22Rv1 (cell line): ENCODE data around the gene SREBF2.

Experiments
- ZFX ChIP-seq: fragments of 450-650 bp; IDR thresholded peaks from 2 replicates; pipeline ENCODE4 v1.6.1; 2017; ENCODE audit warnings: antibody characterized with exemption, borderline replicate concordance
- TF ChIP-seq, protein P1 (sequence below): fragments of 450-650 bp; IDR thresholded peaks from 2 replicates; pipeline ENCODE4 v1.5.1; 2017; ENCODE audit warnings: mild to moderate bottlenecking

GRCh38 chr22:41846268-41846987 is 13.5 kb downstream of the SREBF2 start:
- TF ChIP-seq, protein P1, sequence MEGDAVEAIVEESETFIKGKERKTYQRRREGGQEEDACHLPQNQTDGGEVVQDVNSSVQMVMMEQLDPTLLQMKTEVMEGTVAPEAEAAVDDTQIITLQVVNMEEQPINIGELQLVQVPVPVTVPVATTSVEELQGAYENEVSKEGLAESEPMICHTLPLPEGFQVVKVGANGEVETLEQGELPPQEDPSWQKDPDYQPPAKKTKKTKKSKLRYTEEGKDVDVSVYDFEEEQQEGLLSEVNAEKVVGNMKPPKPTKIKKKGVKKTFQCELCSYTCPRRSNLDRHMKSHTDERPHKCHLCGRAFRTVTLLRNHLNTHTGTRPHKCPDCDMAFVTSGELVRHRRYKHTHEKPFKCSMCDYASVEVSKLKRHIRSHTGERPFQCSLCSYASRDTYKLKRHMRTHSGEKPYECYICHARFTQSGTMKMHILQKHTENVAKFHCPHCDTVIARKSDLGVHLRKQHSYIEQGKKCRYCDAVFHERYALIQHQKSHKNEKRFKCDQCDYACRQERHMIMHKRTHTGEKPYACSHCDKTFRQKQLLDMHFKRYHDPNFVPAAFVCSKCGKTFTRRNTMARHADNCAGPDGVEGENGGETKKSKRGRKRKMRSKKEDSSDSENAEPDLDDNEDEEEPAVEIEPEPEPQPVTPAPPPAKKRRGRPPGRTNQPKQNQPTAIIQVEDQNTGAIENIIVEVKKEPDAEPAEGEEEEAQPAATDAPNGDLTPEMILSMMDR: no peak
- no peak for TF ChIP-seq ZFX
